ENCODE data around the gene SP3. TPM values are rescaled to one million over a fixed set of nuclear protein-coding genes. Genes with fewer than 3 reads are reported as not detected.

Gene SP3
- total RNA-seq, 1 experiment from 2014 or later, result 84.5 TPM

DNA sequence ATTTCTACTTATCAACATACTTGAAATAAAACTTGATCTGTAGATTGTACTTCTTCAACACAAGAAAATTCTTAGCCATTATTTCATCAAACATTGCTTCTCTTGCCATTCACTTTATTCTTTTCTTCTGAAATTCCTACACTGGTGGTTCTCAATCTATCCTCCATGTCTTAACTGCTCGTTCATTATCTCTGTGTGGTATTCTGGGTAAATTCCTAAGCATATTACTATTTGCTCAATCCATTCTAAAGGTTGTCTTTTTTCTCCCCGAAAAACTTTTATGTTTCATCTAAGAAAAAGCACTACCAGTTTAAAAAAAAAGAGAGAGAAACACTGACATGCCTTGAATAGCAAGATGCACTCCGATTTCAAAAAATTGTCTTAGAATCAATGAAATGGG lies 18.0 kb downstream of the SP3 start:
- intact Hi-C loops (cut with micrococcal nuclease; ENCODE audit: unreplicated experiment), result no loop called here
- POLR2A ChIA-PET (ENCODE audit: low non-redundant PET), result no interaction called here
- Histone ChIP-seq H3K36me3 (ENCODE audit: insufficient read depth, low read length, poor library complexity, severe bottlenecking) (peaks cover 5% of the 10 kb centered on the region), H3K4me1 (ENCODE audit: insufficient read depth, low read length, poor library complexity, severe bottlenecking) (peaks cover 8% of the 10 kb centered on the region), H3K4me3 (ENCODE audit: low read depth, low read length, poor library complexity, severe bottlenecking) (no peak overlapping the region), H3K27me3 (replicated peaks; ENCODE audit: insufficient read depth, low read depth, low read length, poor library complexity) (no peaks in the 10 kb centered on the region), H3K27ac (ENCODE audit: low read depth, low read length, poor library complexity, severe bottlenecking) (no peak overlapping the region), H3K9me3 (ENCODE audit: low read depth, low read length, poor library complexity, severe bottlenecking) (no peaks in the 10 kb centered on the region)
- no TSS peak for BruUV-seq (replicated peaks)
- CTCF ChIA-PET, result interaction anchor here (0.7 kb wide), 1 partner anchor 12 kb away, joined by 3 read pairs; no protein-coding TSS in a partner anchor
- no peak for TF ChIP-seq EZH2 (IDR thresholded peaks at IDR 0.05; ENCODE audit: borderline replicate concordance, low read depth, low read length, poor library complexity, severe bottlenecking)
- TF ChIP-seq, protein P1, sequence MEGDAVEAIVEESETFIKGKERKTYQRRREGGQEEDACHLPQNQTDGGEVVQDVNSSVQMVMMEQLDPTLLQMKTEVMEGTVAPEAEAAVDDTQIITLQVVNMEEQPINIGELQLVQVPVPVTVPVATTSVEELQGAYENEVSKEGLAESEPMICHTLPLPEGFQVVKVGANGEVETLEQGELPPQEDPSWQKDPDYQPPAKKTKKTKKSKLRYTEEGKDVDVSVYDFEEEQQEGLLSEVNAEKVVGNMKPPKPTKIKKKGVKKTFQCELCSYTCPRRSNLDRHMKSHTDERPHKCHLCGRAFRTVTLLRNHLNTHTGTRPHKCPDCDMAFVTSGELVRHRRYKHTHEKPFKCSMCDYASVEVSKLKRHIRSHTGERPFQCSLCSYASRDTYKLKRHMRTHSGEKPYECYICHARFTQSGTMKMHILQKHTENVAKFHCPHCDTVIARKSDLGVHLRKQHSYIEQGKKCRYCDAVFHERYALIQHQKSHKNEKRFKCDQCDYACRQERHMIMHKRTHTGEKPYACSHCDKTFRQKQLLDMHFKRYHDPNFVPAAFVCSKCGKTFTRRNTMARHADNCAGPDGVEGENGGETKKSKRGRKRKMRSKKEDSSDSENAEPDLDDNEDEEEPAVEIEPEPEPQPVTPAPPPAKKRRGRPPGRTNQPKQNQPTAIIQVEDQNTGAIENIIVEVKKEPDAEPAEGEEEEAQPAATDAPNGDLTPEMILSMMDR (conservative IDR thresholded peaks at IDR 0.05; ENCODE audit: low read depth, low read length), result no peak
- DNase-seq (ENCODE audit: low spot score), result no peak

DNA sequence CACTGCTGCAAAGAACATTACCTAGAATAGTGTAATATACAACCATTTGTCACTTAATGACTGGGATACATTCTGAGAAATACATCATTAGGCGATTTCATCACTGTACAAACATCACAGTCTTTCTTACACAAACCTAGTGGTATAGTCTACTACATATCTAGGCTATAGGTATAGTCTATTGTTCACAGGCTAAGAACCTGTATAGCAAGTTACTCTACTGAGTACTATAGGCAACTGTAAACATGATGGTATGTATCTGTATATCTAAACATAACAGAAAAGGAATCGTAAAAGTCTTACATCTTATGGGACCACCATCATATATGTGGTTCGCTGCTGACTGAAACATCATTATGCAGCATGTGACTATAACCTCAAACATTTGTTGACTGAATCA lies 21.4 kb downstream of the SP3 start:
- BruUV-seq (replicated peaks), result no TSS peak
- intact Hi-C loops (cut with micrococcal nuclease; ENCODE audit: unreplicated experiment), result no loop called here
- Histone ChIP-seq H3K27me3 (replicated peaks; ENCODE audit: insufficient read depth, low read depth, low read length, poor library complexity) (no peaks in the 10 kb centered on the region), H3K4me3 (ENCODE audit: low read depth, low read length, poor library complexity, severe bottlenecking) (no peak overlapping the region), H3K9me3 (ENCODE audit: low read depth, low read length, poor library complexity, severe bottlenecking) (no peaks in the 10 kb centered on the region), H3K27ac (ENCODE audit: low read depth, low read length, poor library complexity, severe bottlenecking) (no peak overlapping the region), H3K4me1 (ENCODE audit: insufficient read depth, low read length, poor library complexity, severe bottlenecking) (peaks cover 11% of the 10 kb centered on the region), H3K36me3 (ENCODE audit: insufficient read depth, low read length, poor library complexity, severe bottlenecking) (no peaks in the 10 kb centered on the region)
- ChIA-PET POLR2A (ENCODE audit: low non-redundant PET) (no interaction called here), CTCF (no interaction called here)
- no peak for DNase-seq (ENCODE audit: low spot score)
- TF ChIP-seq, protein P1 (conservative IDR thresholded peaks at IDR 0.05; ENCODE audit: low read depth, low read length), result no peak
- TF ChIP-seq EZH2 (IDR thresholded peaks at IDR 0.05; ENCODE audit: borderline replicate concordance, low read depth, low read length, poor library complexity, severe bottlenecking), result no peak

DNA sequence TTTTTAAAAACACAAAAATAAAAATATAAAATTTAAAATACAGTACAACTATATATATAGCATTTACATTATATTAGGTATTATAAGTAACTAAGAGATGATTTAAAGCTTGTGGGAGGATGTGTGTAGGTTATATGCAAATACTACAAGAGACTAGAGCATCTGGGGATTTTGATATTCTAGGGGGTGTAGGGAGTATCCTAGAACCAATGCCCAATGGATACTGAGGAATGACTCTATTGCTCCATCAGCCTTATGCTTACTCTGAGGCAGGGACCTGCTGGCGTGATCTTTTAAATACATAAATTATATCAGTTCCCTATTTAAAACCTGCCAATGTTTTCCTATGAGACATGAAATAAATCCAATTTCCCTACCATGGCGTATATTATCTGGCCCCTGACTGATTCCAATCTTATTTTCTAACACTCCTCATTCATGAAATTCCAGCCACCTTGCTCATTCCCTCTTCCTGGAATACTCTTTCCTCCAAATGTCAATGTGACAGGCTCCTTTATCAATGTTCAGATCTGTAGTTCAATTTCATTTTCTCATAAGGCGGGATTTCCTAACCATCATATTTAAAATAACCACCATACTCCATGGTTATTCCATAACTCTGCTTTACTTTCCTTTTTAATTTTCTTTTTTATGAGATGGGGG lies 22.2 kb downstream of the SP3 start:
- H3K27me3 ChIP-seq (replicated peaks; ENCODE audit: insufficient read depth, low read depth, low read length, poor library complexity), result no peaks in the 10 kb centered on the region
- H3K27ac ChIP-seq (ENCODE audit: low read depth, low read length, poor library complexity, severe bottlenecking), result no peak overlapping the region
- H3K4me1 ChIP-seq (ENCODE audit: insufficient read depth, low read length, poor library complexity, severe bottlenecking), result peaks cover 11% of the 10 kb centered on the region
- no peak overlapping the region for H3K4me3 ChIP-seq (ENCODE audit: low read depth, low read length, poor library complexity, severe bottlenecking)
- intact Hi-C loops (cut with micrococcal nuclease; ENCODE audit: unreplicated experiment), result no loop called here
- CTCF ChIA-PET, result no interaction called here
- POLR2A ChIA-PET (ENCODE audit: low non-redundant PET), result no interaction called here
- H3K9me3 ChIP-seq (ENCODE audit: low read depth, low read length, poor library complexity, severe bottlenecking), result no peaks in the 10 kb centered on the region
- no peaks in the 10 kb centered on the region for H3K36me3 ChIP-seq (ENCODE audit: insufficient read depth, low read length, poor library complexity, severe bottlenecking)
- no TSS peak for BruUV-seq (replicated peaks)
- no peak for DNase-seq (ENCODE audit: low spot score)
- TF ChIP-seq EZH2 (IDR thresholded peaks at IDR 0.05; ENCODE audit: borderline replicate concordance, low read depth, low read length, poor library complexity, severe bottlenecking), result no peak
- TF ChIP-seq, protein P1 (conservative IDR thresholded peaks at IDR 0.05; ENCODE audit: low read depth, low read length), result no peak

Data from A673 (cell line).